PC-3 (cell line): ENCODE data around the gene EIF5AL1.

ENCODE experiments used
- CTCF ChIP-seq: fragments of 300-600 bp; sonication (generic); conservative IDR thresholded peaks from 2 replicates; pipeline ENCODE4 v1.5.1; 2017; ENCODE audit warnings: antibody characterized with exemption, low read depth, mild to moderate bottlenecking, low read length
- EZH2phosphoT487 ChIP-seq: fragments of 300-600 bp; sonication (generic); IDR thresholded peaks from 2 replicates; pipeline ENCODE4 v1.6.1; 2018; ENCODE audit warnings: mild to moderate bottlenecking, antibody characterized with exemption, low read length, borderline replicate concordance

- TF ChIP-seq CTCF (no peak), EZH2phosphoT487 (no peak)
These were observed 20.1 kb upstream of the EIF5AL1 start for GRCh38 chr10:79492256-79492655.
